ENCODE results near the gene EGLN2.
"Not testable (repeated sequence)": the region's sequence is repeated elsewhere in the genome, so short reads cannot be mapped to it uniquely, and the experiment has no call there.

The EGLN2 gene

GRCh38 chr19:40802300-40803169, 3.5 kb downstream of the EGLN2 start:
- no peak for DNase-seq

GRCh38 chr19:40803170-40803856, 4.3 kb downstream of the EGLN2 start:
- DNase-seq = no peak

- peak; percentile 52 to 75 (median 63) for DNase-seq
Measured at GRCh38 chr19:40803857-40804782, 5.1 kb downstream of the EGLN2 start.

- DNase-seq = no peak
Measured at GRCh38 chr19:40804783-40805242, 5.8 kb downstream of the EGLN2 start.

GRCh38 chr19:40805258-40805868, 6.4 kb downstream of the EGLN2 start:
- DNase-seq = peak in 2 of 5 donors; percentile 44 to 47

GRCh38 chr19:40806423-40807146, 7.6 kb downstream of the EGLN2 start:
- DNase-seq = peak; percentile 63 to 79 (median 74)

- no peak for DNase-seq
Measured at GRCh38 chr19:40807147-40808020, 8.4 kb downstream of the EGLN2 start.

GRCh38 chr19:40808021-40808325, 9.0 kb downstream of the EGLN2 start:
- DNase-seq = no peak

- DNase-seq = no peak
Measured at GRCh38 chr19:40808497-40808896, 9.5 kb downstream of the EGLN2 start.

- no peak for DNase-seq
Measured at GRCh38 chr19:40809358-40810086, 10.5 kb downstream of the EGLN2 start.

- DNase-seq = no peak
Measured at GRCh38 chr19:40810160-40810559, 11.2 kb downstream of the EGLN2 start.

- DNase-seq = peak in 3 of 5 donors; percentile 41 to 50 (median 44)
Measured at GRCh38 chr19:40810649-40811408, 11.8 kb downstream of the EGLN2 start.

GRCh38 chr19:40811478-40812341, 12.7 kb downstream of the EGLN2 start:
- DNase-seq = no peak

GRCh38 chr19:40812571-40812970, 13.6 kb downstream of the EGLN2 start:
- not testable (repeated sequence) for DNase-seq

GRCh38 chr19:40813182-40813581, 14.2 kb downstream of the EGLN2 start:
- no peak for DNase-seq

- DNase-seq = no peak
Measured at GRCh38 chr19:40815223-40815622, 16.2 kb downstream of the EGLN2 start.

GRCh38 chr19:40818480-40819399, 19.7 kb downstream of the EGLN2 start:
- DNase-seq = peak; percentile 51 to 69 (median 64)
